GM19328 (cell line): ENCODE measurements around the gene TTC28.

Source experiments
- ATAC-seq: cut with Tn5 transposase; IDR thresholded peaks from one replicate; pipeline ENCODE4 v1.9.1; 2021; ENCODE audit warnings: mild to moderate bottlenecking, moderate library complexity; ENCODE audit not compliant: unreplicated experiment

TTC28 gene

DNA sequence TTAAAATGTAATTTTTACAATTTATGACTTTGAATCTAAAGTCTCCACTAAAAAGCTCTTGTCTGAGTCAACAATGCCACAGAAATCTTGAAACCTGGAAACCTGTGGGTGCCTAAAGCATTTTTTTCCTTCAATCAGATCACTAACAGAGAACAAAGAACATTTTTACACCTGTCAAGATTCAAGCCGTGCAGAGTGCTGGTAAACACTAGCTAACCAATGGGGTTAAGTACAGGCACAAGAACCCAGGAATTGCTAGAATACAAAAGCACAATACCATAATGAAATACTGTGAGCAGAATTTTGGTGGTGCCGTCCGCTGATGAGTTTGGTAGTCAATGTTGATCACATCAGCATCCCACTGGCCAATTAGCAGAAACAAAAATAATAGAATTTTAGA is 380.3 kb downstream of the TTC28 start:
- ATAC-seq = no peak

DNA sequence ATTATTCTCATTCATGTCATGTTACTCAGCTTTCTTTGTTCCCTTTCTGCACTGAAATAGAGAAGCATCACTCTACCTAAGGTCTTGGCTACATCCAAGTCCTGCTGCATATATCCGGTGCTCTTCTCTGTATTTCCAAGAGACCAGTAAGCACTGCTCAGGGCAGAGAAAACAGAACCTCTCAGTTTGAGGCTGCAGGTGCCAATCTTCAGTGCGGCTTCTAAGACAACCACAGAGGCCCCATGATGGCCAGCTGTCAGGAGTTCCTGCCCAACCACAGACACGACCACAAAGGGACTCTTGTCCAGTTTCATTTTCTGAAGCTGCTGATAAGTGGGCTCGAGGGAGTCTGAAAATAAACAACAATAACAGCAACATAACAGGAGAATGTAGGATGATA is 382.1 kb downstream of the TTC28 start:
- no peak for ATAC-seq

DNA sequence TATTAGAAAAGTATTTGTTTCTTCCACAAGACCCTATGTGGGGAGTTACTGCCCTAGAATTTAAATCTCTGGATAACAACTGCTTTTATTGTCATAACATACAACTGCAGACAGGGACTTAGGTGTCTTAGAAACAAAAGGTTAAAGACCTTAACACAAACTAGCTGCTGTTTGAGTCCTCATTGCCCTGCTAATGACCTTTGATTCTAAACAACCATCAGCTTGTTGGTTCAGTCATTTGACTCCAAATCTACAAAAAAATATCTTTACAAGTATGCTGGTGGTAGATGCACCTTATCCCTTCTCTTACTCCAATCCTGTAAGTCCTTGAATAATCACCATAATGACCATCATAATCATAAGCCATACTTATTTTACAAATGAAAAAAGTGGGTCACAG is 383.2 kb downstream of the TTC28 start:
- ATAC-seq = no peak

DNA sequence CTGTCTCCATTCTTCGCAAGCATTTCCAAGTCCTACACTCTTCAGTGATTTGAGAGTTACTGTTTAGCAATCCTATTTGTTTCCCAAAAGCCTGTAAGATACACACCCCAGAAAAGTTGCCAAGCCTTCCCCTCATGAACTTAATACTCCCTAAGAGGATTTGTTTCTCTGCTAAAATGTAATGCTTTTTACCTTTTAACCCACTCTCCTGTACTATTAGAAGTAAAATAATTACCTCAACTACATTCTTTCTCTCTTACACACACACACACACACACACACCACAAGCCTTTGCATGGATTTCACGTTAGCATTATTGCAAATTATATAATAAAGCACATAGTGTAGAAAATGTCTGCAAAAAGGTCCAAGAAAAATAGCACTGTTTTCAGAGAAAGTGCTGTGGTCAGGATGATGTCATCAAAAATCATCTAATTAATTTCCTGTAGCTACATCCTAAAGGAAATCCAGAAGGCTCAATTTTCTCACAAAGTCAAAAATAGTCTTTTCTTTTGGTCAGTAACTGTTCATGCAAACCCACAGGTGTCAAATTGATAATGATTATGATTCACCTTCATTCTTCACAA is 396.5 kb downstream of the TTC28 start:
- ATAC-seq = no peak

DNA sequence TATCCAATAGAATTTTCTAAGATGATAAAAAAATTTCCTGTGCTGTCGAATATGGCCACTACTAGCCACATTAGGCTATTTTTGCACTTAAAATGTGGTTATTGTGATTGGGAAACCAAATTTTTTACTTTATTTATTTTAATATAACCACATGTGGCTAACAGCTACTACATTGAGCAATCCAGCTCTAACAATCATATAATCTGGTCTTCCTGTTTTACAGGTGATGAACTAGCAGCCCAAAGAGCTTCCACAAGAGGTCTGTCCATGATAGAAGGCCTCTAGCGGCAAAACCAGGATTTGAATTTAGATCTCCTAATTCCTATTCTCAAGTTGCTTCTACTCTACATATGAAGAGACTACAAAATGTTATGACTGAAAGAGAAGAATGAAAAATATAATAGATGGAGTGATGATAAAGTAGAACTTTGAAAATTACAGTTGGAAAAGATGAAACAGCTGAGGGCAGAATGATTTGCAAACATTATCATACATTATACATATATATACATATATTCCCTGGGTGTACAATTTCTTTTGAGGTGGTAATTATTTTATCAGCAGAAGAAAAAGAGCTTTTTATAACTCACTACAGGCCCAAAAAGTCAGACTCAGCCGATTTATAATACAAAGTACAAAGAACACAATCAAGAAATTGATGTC is 397.1 kb downstream of the TTC28 start:
- no peak for ATAC-seq

DNA sequence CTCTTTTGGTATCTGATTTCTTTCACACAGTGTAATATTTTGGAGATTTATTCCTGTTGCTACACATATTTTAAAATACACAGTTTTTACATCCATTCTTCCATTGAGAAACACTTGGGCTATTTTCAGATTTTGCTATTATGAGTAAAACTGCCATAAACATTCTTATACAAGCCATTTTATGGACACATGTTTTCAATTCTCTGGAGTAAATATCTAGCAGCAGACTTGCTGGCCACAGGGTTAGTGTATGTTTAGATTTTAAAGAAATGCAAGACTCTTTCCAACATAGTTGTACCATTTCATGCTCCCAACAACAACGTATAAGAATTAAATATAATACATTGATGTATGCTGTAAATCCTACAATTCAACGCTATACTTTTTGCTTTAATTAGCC is 399.8 kb downstream of the TTC28 start:
- no peak for ATAC-seq

DNA sequence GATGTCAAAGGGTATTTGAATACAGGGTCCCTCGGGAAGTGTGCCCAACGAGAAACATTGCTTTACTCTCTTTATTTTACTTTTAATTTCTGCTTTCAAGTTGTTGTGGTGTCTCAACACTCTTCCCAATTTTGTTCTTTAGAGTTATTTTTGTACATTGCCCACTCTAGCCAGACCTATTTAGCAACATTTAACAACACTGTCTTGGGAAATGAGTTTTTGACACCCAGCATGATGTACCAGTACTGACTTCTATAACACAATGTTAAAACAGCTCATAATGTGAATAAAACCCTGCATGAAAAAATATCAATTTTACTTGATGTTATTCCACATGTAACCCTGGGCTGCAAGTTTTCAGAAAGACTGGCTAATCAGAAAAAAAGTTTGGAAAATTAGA is 410.4 kb downstream of the TTC28 start:
- ATAC-seq = no peak

DNA sequence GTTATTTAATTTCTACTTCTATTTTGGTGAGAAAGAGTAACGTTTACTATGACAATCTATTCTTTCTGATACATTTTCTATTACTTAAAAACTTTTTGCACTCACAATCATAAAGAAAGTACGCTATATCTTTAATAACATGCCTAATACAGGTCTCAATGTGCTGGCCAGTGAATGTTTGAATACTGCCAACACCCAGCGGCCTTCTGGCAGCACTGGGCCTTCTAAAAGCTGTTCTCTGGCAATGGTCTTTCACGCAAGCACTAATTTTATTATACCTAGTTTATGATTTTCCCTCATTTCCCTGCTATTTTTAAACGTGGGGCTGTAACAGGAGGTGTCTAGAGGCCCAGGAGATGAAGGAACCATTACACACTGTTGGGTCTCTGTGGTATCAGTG is 410.8 kb downstream of the TTC28 start:
- no peak for ATAC-seq

DNA sequence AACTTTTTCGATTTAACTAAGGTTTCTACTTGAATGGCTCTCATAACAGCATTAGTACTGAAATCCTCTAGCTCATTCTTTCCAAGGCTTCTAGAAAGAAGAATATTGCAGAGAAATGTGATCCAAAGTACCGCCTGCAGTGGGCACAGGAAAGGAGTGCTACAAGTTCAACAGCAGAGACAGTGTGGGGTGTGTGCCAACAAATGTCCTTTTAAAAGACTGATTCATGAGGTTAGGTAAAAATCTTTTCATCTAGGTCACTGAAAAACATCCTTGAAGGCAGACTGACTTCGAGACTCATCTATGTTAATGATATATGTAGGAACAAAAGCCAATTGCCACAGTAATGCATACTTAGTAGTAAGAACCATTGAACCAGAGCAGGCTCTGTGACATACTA is 411.5 kb downstream of the TTC28 start:
- ATAC-seq = no peak

DNA sequence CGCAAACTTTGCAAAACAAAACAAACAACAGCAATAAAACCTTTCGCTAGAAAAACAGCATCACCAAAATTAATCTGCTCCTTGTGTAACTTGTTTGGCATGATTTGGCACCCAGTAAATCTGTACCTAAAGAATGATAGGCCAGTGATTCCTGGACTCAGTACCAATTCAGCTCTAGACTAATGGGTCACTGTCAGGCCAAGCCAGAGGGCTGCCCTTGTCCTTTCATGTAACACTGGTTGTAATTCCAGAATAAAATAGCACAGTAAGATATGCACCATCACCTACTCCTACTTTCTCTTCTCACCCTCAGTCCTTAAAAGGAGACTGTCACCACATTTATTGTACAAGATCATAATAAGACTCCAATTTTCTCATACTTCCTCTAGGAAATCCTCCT is 419.0 kb downstream of the TTC28 start:
- ATAC-seq = no peak

DNA sequence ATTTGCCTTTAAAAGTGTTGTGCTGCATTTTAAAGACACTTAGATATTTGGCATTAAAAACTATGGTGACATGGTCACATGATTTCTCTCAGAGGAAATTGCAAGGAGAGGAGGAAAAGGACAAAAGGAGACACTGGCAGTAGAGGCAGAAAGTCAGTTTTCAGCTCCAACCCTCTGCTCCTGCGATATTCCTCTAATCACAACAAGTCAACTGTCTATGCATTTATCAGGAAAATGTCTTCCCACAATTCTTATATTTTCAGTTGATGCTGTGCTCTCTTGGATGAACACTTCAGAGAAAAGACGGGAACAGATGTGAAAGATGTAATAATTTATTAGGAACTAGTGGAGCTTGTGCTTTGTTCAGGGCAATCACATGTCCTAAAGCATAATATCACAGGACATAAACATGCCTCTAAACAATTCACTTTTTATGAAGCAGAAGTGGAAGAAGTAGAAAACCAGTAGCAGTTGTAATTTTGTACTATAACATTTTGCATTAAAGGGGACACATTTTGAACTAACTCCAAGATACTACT is 419.8 kb downstream of the TTC28 start:
- ATAC-seq = no peak

DNA sequence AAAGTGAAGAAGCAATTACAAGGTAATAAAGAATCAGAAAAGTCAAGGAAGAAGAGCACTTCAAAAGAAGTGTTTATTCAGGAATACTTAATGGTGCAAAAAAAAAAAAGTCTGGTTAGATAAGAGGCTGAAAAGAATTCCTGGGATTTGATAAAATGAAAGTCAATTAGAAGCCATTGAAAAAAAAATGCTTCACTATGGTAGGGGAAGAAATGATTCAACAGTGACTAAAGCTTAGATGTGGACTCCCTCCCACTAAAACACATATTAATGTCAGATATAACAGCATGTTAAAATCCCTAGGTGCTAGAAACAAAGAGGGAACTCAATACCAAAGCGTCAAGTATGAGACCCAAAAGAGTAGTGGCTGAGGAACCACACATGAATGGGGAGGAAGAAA is 425.2 kb downstream of the TTC28 start:
- no peak for ATAC-seq

DNA sequence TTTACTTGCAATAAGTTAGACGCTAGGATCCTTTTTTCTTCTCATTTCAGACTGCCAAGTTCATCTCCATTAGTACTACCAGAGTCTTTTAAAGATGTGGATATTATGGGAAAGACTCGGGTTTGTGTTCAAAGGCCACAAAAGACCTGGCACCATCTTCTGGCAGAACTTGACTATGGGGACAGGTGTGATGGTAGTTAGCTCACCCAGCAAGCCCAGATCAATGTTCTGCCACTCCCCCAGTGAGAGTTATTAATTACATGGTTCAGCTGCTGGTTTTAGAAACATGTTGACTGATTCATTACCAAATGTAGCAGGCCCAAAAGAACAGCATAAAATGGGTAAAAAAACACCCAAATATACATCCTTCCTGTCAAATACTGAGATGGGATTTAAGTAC is 427.1 kb downstream of the TTC28 start:
- no peak for ATAC-seq

DNA sequence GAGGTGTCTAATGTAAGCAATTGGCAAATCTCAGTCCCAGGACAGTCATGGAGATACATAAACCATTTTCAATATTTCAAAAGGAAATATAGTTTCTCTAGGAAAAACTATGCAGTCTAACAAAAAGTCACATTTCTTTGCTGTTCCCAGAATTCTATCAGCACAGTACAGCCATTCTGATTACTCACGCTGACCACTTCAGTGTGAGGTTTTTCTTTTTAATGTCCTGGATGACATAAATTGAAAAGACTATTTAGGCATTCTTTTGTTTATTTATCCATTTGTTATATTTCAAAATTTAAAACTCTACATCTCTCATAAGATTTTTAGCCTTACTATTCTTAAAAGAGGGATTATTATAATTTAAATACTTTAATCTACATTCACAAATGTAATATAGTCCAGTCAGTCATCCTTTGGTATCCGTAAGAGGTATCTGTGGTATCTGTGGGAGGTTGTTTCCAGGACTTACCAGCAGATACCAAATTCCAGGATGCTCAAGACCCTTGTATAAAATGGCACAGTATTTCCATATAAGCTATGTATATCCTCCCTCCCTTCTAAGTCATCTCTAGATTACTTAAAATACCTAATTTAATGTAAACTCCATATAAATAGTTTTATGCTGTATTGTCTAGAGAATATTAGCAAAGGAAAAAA is 429.5 kb downstream of the TTC28 start:
- no peak for ATAC-seq

DNA sequence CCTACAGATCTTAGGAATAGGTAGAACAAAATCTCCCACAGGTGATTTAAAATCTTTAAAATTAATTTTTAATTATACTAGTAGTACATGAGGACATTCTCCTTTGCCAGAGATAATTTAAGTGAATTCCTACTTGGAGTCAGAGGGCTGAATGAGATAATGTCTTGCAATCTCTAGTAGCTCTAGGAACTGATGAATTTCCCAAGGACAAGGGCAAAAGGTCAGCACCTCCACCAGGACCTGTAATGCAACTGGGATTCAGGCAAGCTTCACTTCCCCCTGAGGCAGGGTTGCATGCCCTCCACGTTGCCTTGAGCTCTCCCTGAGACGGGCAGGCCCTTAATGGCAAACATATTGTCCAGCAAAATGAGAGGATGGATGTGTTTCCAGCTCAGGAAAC is 430.2 kb downstream of the TTC28 start:
- no peak for ATAC-seq

DNA sequence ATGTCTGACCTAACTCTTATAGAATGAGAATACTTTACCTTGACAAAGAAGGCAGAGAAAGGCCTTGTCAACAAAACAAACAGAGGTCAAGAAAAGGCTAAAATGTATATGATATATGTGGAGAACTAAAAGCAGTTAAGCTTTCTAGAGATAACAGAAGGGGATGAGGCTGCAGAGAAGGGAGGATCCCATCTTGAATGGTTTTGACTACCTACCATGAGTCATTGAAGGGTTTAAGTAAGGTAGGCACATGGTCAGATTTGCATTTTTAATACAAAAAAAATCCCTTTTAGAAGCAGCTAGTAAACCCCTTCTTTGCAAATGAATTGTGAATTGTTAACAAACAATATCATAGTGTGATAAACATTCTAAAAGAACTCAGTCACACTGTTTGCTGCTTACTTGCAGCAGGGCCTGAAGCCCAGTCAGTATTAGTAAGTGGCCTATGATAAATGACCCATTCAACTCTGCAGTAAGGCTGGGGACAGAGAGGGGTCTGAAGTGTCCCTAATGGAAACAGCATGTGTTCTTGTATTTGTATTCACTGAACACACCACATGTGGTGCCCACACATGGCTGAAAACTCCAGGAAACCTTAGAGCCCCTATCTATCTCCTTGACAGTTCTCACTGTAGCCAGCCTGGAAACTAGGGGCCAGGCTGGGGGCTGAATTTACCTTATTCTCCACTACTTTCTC is 431.8 kb downstream of the TTC28 start:
- no peak for ATAC-seq

DNA sequence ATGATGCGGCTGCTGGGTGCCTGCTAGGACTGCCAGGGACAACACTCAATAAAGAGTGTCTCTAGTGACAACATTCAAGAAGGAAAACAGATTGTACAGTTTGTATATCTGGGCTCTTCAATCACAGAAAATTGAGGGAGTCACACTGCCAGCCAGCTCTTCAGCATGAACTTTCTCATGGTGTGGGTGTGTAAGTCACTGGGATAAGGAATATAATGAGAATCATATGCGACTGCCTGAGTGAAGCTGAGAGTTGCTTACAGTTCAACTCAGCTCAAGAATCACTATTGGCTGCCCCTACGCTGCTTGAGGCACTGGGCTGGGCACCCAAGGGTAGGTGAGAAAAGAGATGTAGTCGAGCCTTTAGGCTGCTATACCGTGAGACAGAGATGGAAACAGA is 432.5 kb downstream of the TTC28 start:
- no peak for ATAC-seq

DNA sequence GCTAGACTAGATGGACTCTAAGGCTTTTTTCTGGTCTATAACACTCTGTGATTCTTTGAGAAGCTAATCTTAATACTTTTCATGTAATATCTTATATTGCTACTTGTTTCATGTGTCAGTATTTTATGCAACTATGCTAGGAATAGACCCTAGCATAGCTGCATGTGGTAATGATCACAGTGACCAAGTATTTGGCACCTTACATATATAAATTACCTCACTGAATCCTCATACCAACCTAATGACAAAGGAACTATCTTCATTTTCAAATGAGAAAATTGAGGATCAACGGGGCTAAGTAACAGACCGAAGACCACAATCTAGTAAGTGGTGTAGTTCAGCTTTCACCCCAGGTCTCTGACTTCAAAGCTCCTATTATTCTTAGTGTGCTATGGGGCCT is 433.2 kb downstream of the TTC28 start:
- no peak for ATAC-seq

DNA sequence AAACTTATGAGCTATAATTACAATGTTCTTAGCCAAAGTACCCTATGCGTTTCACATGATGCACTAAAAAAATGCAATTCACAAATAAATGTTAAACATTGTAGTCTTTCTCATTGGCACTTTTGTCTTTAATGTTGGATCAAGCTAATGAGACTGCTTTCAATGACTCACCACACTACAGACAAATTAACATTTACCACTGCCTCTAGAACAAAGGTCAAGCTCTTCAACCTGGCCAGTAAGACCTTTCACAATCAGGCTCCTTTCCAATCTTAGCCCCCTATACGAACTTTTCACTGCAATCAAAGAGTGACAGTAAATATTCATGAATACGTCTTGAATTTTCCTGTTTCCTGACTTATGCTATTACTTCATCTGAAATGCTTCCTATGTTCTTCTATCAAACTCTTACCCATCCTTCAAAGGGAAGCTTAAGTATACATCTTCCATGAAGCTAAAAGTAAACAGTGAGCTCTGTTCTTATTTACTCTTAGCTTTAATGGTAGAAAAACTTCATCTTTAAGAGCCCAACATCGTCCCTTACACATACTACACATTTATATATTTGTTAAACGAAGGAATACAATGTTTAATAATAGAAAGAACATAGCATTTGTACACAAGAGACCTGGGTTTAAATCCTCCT is 433.9 kb downstream of the TTC28 start:
- ATAC-seq = no peak

DNA sequence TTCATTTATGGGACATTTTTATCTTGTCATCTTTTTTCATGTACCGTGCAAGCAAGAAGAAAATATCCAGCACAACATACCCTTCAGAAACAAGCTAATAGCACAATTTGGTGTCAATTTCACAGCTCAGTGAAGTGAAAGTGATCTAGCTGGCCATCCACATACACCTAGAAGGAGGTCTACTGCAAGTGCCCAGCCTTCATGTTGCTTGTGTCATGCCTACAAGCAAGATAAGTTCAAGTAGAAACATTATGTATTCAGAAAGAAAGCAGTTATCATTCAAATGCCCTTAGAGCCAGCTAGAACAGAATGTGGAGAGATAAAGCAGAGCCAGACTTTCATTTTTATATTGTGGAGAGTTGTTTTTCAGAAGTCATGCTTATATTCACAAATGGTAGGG is 434.9 kb downstream of the TTC28 start:
- ATAC-seq = no peak

DNA sequence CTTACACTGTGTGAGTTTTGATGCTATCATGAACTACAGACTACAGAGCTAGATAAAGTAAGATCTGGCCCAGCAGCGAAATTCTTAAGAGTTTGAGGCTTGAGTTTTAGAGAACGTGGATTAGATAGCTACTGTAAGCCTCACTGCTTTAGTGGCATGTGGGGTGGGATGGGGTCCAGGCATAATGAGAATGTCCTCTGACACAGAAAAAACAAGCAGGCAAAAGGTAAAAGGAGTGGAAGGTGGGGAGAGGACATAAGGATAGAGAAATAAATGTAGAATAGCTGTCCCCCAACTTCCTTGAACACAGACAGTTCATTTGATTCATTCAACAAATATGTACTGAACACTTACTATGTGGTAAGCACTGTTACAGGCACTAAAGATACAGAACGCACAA is 436.1 kb downstream of the TTC28 start:
- ATAC-seq = no peak
